MM.1S (cell line): ENCODE measurements around the gene USP47.

Source experiments
- EZH2 ChIP-seq: fragments of 300-600 bp; sonication (generic); optimal IDR thresholded peaks from 2 replicates; pipeline ENCODE3; 2017; ENCODE audit warnings: low read depth, mild to moderate bottlenecking, antibody characterized with exemption, low read length, mixed read lengths
- TF ChIP-seq, protein P1 (sequence below): fragments of 300-600 bp; sonication (generic); IDR thresholded peaks from 2 replicates; pipeline ENCODE4 v1.5.1; 2016; ENCODE audit warnings: antibody characterized with exemption, low read length, mixed read lengths

DNA sequence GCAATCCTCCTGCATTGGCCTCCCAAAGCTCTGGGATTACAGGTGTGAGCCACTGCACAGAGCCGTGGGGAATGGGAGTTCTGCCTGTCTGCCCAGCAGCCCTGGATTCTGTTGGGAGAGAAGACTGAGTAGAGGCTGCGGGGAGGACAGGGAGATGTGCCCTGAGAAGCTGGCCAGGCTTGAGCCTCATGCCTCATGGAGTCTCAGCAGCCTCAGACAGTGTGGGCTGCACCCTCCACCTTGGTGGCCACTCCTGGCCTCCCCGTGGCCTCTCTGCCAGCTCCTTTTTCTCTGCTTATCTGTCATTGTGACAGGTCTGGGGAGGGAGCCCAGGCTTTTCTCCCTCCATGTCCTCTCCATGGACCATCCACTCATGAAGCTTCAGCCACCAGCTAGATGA, 123.4 kb downstream of the USP47 start:
- TF ChIP-seq, protein P1, sequence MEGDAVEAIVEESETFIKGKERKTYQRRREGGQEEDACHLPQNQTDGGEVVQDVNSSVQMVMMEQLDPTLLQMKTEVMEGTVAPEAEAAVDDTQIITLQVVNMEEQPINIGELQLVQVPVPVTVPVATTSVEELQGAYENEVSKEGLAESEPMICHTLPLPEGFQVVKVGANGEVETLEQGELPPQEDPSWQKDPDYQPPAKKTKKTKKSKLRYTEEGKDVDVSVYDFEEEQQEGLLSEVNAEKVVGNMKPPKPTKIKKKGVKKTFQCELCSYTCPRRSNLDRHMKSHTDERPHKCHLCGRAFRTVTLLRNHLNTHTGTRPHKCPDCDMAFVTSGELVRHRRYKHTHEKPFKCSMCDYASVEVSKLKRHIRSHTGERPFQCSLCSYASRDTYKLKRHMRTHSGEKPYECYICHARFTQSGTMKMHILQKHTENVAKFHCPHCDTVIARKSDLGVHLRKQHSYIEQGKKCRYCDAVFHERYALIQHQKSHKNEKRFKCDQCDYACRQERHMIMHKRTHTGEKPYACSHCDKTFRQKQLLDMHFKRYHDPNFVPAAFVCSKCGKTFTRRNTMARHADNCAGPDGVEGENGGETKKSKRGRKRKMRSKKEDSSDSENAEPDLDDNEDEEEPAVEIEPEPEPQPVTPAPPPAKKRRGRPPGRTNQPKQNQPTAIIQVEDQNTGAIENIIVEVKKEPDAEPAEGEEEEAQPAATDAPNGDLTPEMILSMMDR: no peak
- TF ChIP-seq EZH2: no peak
